Measurements from ENCODE around the gene ADAMTSL2.

ADAMTSL2 gene

DNA sequence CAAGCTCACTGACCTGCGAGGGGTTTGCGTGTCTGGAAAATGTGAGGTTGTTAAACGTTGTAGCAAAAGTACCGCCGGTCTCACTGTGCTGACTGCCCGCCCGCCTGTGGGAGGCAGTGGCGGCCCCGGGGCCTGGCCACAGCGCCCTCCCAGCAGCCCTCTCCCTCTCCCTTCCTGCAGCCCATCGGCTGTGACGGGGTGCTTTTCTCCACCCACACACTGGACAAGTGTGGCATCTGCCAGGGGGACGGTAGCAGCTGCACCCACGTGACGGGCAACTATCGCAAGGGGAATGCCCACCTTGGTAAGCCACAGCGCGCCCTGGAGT is 6.2 kb downstream of the ADAMTSL2 start:
- Histone ChIP-seq H3K27ac (ENCODE audit: low read depth, low read length) (no peak overlapping the region), H3K9me2 (replicated peaks; ENCODE audit: insufficient read depth, low read length) (no peaks in the 10 kb centered on the region), H3K79me2 (ENCODE audit: insufficient read depth, low read length) (no peaks in the 10 kb centered on the region), H3K4me2 (ENCODE audit: low read depth, low read length, poor library complexity, severe bottlenecking) (no peak overlapping the region), H3K36me3 (ENCODE audit: low read length) (no peaks in the 10 kb centered on the region), H4K20me1 (ENCODE audit: low read depth, low read length) (no peaks in the 10 kb centered on the region), H2AFZ (ENCODE audit: low read depth, low read length, severe bottlenecking) (no peak overlapping the region), H3K4me3 (ENCODE audit: insufficient read depth, low read length, poor library complexity, severe bottlenecking) (no peak overlapping the region), H3F3A (ENCODE audit: insufficient read depth) (no peaks in the 10 kb centered on the region), H3K9ac (ENCODE audit: low read length) (no peak overlapping the region), H3K27me3 (ENCODE audit: low read length) (no peaks in the 10 kb centered on the region), H3K9me3 (ENCODE audit: insufficient read depth, low read length) (no peaks in the 10 kb centered on the region)
- no peak for TF ChIP-seq EZH2phosphoT487 (conservative IDR thresholded peaks at IDR 0.05; ENCODE audit: low read length)
- TF ChIP-seq, protein P1, sequence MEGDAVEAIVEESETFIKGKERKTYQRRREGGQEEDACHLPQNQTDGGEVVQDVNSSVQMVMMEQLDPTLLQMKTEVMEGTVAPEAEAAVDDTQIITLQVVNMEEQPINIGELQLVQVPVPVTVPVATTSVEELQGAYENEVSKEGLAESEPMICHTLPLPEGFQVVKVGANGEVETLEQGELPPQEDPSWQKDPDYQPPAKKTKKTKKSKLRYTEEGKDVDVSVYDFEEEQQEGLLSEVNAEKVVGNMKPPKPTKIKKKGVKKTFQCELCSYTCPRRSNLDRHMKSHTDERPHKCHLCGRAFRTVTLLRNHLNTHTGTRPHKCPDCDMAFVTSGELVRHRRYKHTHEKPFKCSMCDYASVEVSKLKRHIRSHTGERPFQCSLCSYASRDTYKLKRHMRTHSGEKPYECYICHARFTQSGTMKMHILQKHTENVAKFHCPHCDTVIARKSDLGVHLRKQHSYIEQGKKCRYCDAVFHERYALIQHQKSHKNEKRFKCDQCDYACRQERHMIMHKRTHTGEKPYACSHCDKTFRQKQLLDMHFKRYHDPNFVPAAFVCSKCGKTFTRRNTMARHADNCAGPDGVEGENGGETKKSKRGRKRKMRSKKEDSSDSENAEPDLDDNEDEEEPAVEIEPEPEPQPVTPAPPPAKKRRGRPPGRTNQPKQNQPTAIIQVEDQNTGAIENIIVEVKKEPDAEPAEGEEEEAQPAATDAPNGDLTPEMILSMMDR (IDR thresholded peaks at IDR 0.05; ENCODE audit: insufficient read depth, low read length, poor library complexity, severe bottlenecking) = no peak

DNA sequence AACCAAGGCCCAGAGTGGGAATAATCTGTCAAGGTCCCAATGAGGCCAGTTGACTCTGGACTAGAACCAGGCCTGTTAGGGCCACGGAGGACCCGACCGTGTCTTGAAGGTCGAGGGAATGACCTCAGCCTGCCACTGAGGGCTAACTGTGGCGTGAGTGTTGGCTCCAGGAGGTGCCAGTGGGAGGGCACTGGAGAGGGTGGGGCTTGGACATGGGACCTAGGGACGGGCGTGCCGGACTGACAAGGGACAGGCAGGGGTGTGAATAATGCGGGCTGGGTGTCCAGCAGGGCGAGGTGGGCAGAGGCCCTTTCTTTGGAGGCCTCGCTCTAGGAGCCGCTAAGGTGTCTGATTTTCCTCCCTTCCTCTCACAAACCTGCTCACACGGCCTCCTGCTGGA is 7.5 kb downstream of the ADAMTSL2 start:
- H3K27ac ChIP-seq (ENCODE audit: low read depth, low read length) = no peak overlapping the region
- no peak overlapping the region for H3K4me2 ChIP-seq (ENCODE audit: low read depth, low read length, poor library complexity, severe bottlenecking)
- H3K4me3 ChIP-seq (ENCODE audit: insufficient read depth, low read length, poor library complexity, severe bottlenecking) = no peak overlapping the region
- no peak overlapping the region for H3K9ac ChIP-seq (ENCODE audit: low read length)
- H3K36me3 ChIP-seq (ENCODE audit: low read length) = no peaks in the 10 kb centered on the region
- no peak for TF ChIP-seq EZH2phosphoT487 (conservative IDR thresholded peaks at IDR 0.05; ENCODE audit: low read length)
- TF ChIP-seq, protein P1 (IDR thresholded peaks at IDR 0.05; ENCODE audit: insufficient read depth, low read length, poor library complexity, severe bottlenecking) = no peak
- no peaks in the 10 kb centered on the region for H4K20me1 ChIP-seq (ENCODE audit: low read depth, low read length)
- H3K9me2 ChIP-seq (replicated peaks; ENCODE audit: insufficient read depth, low read length) = no peaks in the 10 kb centered on the region
- H3K9me3 ChIP-seq (ENCODE audit: insufficient read depth, low read length) = no peaks in the 10 kb centered on the region
- H3K79me2 ChIP-seq (ENCODE audit: insufficient read depth, low read length) = no peaks in the 10 kb centered on the region
- no peak overlapping the region for H2AFZ ChIP-seq (ENCODE audit: low read depth, low read length, severe bottlenecking)
- H3K27me3 ChIP-seq (ENCODE audit: low read length) = no peaks in the 10 kb centered on the region
- no peaks in the 10 kb centered on the region for H3F3A ChIP-seq (ENCODE audit: insufficient read depth)

DNA sequence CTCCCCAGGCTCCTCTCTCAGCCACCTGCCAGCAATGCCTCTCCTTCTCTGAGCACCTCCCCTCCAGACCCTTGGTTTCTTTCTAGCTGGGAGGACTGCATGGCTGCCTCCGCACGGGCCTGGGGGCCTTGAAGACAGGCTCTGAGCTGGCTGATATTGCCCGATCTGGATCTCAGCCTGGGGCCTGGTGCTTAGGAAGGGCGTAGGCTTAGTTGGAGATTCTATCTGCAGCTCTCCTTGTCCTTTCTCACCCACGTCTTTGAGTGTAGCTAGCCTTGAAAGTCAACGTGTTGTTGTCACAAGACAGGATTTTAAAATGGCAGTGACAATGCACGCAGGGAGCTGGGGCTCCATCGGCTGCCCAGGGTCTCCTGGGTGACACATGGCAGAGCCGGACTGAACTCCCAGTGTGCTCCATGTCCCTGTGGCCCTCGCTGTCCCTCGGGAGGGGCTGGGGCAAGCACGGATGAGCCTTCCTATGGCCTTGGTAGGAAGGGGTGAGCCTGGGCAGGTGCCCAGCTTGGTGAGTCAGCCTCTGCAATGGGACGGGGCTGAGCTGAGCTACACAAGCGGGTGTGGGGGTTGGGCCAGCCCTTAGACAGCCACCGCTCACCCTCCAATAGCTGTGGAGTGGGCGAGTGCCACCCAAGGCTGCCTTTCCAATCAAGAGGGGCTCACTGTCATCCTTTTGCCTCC is 9.4 kb downstream of the ADAMTSL2 start:
- Histone ChIP-seq H3F3A (ENCODE audit: insufficient read depth) (no peaks in the 10 kb centered on the region), H3K9me2 (replicated peaks; ENCODE audit: insufficient read depth, low read length) (no peaks in the 10 kb centered on the region), H3K36me3 (ENCODE audit: low read length) (no peaks in the 10 kb centered on the region), H4K20me1 (ENCODE audit: low read depth, low read length) (no peaks in the 10 kb centered on the region), H3K4me3 (ENCODE audit: insufficient read depth, low read length, poor library complexity, severe bottlenecking) (no peak overlapping the region), H3K4me2 (ENCODE audit: low read depth, low read length, poor library complexity, severe bottlenecking) (no peak overlapping the region), H2AFZ (ENCODE audit: low read depth, low read length, severe bottlenecking) (no peak overlapping the region), H3K79me2 (ENCODE audit: insufficient read depth, low read length) (no peaks in the 10 kb centered on the region), H3K27me3 (ENCODE audit: low read length) (no peaks in the 10 kb centered on the region), H3K9me3 (ENCODE audit: insufficient read depth, low read length) (no peaks in the 10 kb centered on the region), H3K9ac (ENCODE audit: low read length) (no peak overlapping the region), H3K27ac (ENCODE audit: low read depth, low read length) (no peak overlapping the region)
- TF ChIP-seq, protein P1 (IDR thresholded peaks at IDR 0.05; ENCODE audit: insufficient read depth, low read length, poor library complexity, severe bottlenecking) = no peak
- no peak for TF ChIP-seq EZH2phosphoT487 (conservative IDR thresholded peaks at IDR 0.05; ENCODE audit: low read length)
